Midbrain (tissue), 1 donor: Measurements from ENCODE around the gene PRR23C.
"Not testable (repeated sequence)": the region's sequence is repeated elsewhere in the genome, so short reads cannot be mapped to it uniquely, and the experiment has no call there.

Source experiments
- DNase-seq: peaks from one replicate; lab custom pipeline; 2025; lab: John Stamatoyannopoulos, UW

PRR23C gene

GRCh38 chr3:139044366-139045210 lies at the start of gene PRR23C:
Gene PRR23C, minus strand, starts transcription at chr3:139044892. Its CDS starts 272 bp downstream, at chr3:139044620.
- DNase-seq: no peak

DNA sequence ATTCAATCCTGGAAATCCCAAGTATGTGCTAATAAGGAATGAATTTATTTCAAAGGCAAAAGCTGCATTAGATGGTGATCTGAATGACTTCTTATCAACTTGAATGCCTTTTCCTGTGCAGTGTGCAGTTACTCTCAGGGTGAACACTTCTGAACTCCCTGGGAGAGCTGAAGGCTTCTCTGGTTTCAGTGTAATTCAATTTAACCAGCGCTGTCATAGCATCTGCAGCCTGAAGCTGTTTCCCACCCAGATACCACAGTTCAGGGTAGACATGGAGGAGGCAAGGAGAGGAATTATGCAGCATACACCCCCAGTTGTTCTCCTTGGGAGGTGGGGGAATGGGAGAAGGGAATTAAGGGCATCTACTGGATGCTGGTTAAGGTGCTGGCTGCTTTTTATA lies 49.1 kb upstream of the PRR23C start:
- no peak for DNase-seq

GRCh38 chr3:139088462-139089324 lies 44.0 kb upstream of the PRR23C start:
- DNase-seq: no peak

DNA sequence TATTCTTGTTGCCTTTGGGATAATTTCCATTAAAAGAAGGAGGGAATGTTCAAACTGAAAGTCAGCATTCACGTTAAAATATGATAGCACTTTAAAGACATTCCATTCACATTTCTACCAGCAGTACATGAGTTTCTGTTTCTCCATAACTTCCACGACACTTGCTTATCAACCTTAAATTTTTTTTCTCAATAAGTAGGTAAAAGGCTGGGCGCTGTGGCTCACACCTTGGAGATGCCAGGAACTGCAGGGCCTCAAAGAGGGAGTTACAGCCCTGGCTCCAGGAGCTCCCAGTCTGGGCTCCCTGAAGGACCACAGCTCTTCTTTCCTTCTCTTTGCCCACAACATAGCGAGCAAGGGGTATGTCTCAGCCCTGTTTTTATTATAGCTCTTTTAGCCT lies 42.9 kb upstream of the PRR23C start:
- no peak for DNase-seq

DNA sequence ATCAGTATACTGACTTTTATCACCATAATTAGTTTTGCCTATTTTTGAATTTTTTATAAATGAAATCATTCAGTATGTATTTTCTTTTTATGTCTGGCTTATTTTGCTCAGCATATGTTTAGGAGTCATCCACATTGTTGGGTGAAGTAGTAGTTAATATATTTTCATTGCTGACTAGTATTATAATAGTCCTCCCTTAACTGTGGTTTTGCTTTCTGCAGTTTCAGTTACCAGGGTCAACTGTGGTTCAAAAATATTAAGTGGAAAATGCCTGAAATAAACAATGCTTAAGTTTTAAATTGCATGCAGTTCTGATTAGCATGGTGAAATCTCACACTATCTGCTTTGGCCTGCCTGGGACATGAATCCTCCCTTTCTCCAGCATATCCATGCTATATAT lies 39.5 kb upstream of the PRR23C start:
- DNase-seq: no peak

- DNase-seq: no peak
Observed at GRCh38 chr3:139074565-139075115, 29.9 kb upstream of the PRR23C start.

GRCh38 chr3:139062918-139063317 lies 18.2 kb upstream of the PRR23C start:
- DNase-seq: no peak

DNA sequence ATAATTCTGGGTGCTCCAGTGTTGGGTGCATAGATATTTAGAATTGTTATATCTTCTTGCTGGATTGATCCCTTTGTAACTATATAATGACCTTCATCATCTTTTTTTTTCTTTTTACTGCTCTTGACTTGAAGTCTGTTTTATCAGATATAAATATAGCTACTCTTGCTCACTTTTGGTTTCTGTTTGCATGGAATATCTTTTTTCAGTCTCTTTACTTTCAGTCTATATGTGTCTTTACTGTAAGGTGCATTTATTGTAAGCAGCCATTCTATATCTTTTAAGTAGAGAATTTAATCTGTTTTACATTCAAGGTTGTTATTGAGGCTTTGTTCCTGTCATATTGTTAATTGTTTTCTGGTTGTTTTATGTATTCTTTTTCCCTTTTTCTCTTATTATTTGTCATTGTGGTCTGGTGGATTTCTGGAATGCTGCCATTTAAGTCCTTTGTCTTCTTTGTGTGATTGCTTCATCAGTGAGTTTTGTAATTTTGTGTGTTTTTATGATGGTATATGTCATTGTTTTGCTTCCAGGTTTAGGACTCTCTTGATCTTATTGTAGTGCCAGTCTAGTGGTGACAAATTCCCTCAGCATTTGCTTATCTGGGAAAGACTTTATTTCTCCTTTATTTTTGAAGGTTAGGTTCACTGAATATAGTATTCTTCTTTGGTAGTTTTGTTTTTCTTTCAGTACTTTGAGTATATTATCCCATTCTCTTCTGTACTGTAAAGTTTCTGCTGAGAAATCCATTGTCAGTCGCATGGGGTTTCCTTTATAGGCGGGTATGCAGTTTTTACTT lies 8.3 kb upstream of the PRR23C start:
- DNase-seq: no peak

- DNase-seq: no peak
Observed at GRCh38 chr3:139043554-139044365, 932 bp downstream of the PRR23C start.

DNA sequence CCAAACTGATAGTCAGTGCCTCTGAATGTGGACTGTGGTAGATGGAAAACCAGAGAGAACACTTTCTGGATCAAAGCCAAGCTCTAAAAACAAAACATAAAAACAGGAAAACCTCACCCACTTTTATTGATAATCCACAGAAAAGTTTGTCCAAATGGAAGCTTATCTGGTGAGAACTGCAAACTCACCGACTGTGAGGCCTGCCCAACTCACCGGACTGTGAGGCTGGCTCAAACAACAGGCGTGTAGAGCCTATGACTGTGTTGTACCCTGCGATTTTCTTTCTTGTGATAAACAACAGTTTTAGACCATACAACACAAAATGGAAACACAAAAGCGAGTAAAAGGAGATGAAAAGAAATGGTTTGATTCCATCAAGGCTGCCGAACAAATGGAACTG lies 7.2 kb downstream of the PRR23C start:
- no peak for DNase-seq

DNA sequence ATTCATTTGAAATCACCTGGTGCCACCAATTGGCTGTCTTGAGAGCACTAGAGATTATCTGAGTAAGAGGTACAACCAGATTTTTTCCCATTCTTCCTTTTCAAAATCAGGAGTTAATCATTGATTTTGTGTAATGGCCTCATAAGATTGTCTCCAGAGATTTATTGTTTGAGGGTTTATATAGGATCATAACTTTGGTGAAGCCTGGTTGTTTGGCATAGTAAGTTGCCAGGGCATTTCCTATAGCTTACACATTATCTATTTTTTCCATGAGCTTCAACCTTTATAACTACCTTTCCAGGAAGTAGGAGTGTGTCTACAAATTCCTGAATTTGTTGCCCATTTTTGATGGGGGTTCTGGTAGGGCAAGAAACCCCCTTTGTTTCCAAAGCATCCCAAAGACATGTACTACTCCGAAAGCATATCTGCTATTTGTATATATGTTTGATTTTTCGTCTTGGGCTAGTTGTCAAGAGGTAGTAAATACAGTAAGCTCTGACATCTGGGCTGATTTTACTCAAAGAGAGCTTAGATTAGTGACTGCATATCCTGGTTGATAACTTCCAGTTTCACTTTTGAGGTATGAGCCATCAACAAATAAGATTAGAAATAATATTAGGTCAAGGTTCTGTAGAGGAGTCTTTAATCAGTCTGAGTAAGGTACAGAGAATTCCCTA lies 12.2 kb downstream of the PRR23C start:
- no peak for DNase-seq

DNA sequence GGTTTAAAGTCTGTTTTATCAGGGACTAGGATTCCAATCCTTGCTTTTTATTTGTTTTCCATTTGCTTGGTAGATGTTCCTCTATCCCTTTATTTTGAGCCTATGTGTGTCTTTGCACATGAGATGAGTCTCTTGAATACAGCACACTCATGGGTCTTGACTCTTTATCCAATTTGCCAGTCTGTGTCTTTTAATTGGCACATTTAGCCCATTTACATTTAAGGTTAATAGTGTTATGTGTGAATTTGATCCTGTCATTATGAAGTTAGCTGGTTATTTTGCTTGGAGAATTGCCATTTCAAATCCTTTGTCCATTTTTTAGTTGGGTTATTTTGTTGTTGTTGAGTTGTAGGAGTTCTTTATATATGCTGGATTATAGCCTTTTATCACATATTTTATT lies 14.1 kb downstream of the PRR23C start:
- DNase-seq: not testable (repeated sequence)

DNA sequence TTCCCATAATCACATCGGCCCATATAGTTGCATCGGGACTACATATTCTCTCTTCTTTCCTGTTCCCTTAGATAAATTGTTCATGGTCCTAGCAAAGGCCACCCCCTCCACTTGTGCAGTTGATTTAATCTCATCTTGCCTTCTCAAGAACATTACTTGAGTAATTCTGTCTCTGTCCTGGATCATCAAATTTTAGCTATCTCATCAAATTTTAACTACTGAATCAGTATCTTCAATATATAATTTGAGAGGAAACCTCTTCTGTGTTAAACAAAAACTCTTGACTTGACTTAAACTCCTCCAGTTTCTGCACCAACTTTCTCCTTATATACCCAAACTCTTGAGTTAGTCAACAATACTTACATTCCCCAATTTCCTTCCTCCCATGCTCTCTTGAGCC lies 19.7 kb downstream of the PRR23C start:
- DNase-seq: no peak

GRCh38 chr3:139020868-139021234 lies 23.8 kb downstream of the PRR23C start, which contains the start of gene PRR23B:
Gene PRR23B, minus strand, starts transcription at chr3:139020926. Its CDS starts 265 bp downstream, at chr3:139020661.
- DNase-seq: no peak

- no peak for DNase-seq
Observed at GRCh38 chr3:139020036-139020867, 24.4 kb downstream of the PRR23C start.

- DNase-seq: no peak
Observed at GRCh38 chr3:139016430-139017048, 28.2 kb downstream of the PRR23C start.

DNA sequence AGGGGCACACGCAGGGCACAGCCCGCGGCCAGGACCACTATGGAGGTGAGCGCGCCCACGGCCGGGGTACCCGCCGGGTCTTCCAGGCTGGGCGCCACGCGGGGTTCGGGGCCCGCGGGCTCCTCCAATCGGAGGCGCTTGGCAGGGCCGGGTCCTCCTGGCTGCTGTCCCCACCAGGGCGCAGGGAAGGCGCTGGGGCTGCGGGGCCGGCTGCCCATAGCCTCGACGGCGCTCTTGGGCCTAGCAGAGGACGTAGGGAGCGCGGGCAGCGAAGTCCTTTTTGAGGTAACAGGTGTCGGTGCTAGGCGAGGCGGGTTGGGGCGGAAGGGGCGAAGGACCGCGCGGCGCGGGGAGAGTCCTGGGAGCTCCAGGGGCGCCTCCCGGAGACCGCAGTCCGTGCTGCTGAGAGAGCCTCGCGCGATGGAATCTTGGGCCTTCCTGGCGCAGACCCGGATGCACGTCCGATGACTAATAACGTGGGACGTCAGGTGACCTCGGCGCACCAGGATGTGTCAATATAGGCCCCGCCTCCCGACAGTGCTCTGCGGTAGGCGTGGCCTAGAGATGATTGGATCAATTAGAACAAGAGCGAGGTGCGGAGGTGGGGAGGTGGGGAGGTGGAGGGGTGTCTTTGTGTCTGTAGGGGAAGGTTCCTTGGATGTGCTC lies 38.5 kb downstream of the PRR23C start, which contains the start of gene PRR23A:
Gene PRR23A (minus strand): TSS at position 218 of the 666 bp plus-strand sequence. CDS start 0 bp downstream, at position 218.
- no peak for DNase-seq

GRCh38 chr3:139005356-139005993 lies 39.2 kb downstream of the PRR23C start:
- no peak for DNase-seq
